Cardiac fibroblast (primary cell): ENCODE measurements around the gene KCNC3.

Experiments
- DNase-seq, 2 donors: peaks; one replicate each; pipeline versions ENCODE4 v3.0.0 to v3.0.0-alpha.2; 2010; ENCODE audit warnings: low read depth in 2 of 2
- H3K4me3 ChIP-seq, 2 donors: replicated peaks in 1 of 2; 1 replicate in 1 of 2; 2 replicates in 1 of 2; pipeline ENCODE4 v1.5.1; 2011; ENCODE audit warnings: low read depth in 2 of 2, low read length in 2 of 2, mild to moderate bottlenecking in 2 of 2, moderate library complexity in 1 of 2
- TF ChIP-seq, protein P1 (sequence below): IDR thresholded peaks from one replicate; pipeline ENCODE4 v1.5.1; 2011; ENCODE audit warnings: low read depth, mild to moderate bottlenecking, low read length, inconsistent platforms

The KCNC3 gene

DNA sequence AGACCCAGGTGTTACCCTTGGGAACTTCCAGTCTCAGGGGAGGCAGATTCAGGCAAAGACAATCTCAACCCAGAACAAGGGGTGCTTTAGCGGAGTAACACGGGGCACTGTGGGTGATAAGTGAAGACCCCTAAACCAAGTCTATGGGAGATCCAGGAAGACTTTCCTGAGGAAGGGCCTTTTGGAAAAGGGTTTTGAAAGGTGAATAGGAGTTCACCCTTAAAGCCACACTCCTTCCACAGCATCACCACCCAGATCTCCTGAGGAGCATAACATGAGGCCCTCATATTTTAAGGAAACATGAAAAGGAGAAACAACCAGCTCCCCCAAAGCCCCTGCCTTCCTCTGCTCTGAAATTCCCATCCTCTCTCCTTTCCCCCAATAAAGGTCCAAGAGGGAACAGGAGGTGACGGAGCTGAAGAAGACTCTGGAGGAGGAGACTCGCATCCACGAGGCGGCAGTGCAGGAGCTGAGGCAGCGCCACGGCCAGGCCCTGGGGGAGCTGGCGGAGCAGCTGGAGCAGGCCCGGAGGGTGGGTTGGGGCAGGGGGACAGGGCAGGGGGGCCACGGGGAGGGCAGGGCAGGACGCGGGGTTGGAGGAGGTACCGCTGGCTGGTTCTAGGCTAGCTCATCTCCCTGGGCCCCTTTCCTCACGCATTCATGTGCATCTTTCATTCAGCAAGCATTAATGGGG, 52.7 kb downstream of the KCNC3 start:
- no peak for DNase-seq
- H3K4me3 ChIP-seq, result no peak overlapping the region
- TF ChIP-seq, protein P1, sequence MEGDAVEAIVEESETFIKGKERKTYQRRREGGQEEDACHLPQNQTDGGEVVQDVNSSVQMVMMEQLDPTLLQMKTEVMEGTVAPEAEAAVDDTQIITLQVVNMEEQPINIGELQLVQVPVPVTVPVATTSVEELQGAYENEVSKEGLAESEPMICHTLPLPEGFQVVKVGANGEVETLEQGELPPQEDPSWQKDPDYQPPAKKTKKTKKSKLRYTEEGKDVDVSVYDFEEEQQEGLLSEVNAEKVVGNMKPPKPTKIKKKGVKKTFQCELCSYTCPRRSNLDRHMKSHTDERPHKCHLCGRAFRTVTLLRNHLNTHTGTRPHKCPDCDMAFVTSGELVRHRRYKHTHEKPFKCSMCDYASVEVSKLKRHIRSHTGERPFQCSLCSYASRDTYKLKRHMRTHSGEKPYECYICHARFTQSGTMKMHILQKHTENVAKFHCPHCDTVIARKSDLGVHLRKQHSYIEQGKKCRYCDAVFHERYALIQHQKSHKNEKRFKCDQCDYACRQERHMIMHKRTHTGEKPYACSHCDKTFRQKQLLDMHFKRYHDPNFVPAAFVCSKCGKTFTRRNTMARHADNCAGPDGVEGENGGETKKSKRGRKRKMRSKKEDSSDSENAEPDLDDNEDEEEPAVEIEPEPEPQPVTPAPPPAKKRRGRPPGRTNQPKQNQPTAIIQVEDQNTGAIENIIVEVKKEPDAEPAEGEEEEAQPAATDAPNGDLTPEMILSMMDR, result no peak

DNA sequence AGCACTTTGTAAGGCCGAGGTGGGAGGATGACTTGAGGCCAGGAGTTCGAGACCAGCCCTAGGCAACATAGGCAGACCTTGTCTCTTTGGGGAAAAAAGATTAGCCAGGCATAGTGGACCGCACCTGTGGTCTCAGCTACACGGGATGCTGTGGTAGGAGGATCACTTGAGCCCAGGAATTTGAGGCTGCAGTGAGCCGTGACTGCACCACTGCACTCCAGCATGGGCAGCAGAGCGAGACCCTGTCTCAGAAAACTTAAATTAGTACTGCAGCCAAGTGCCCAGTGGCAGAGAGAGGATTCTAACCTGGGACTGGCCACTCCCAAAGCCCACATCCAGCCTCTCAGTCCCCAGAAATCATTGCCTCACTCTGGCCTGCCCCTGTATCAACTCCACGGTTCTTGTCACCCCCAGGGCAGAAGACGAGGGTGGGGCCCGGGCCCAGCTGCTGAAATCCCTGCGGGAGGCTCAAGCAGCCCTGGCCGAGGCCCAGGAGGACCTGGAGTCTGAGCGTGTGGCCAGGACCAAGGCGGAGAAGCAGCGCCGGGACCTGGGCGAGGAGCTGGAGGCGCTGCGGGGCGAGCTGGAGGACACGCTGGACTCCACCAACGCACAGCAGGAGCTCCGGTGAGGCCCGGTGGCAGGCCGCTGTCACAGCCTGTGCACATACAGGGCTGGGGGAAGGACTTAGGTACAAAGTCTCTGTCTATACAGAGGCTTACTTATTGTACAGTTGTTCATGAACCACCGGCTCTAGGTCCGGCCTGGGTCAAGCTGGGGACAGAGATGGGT, 53.4 kb downstream of the KCNC3 start:
- no peak overlapping the region for H3K4me3 ChIP-seq
- TF ChIP-seq, protein P1, result no peak
- no peak for DNase-seq

DNA sequence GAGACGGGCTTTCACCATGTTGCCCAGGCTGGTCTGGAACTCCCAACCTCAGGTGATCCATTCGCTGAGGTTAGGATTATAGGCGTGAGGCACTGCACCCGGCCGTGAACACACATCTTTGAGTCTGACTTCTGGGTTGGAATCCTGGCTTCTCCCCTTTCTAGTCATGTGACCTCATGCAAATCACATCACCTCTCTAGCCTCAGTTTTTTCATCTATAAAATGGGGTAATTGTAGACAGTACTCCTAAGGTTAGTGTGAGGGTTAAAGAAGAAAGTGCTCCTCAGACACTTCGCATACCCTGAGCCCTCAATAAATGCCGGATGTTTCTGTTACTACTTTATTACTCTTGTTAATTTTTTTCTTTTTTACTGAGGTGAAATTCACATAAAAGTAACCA, 55.4 kb downstream of the KCNC3 start:
- DNase-seq, result no peak
- TF ChIP-seq, protein P1, result no peak
- no peak overlapping the region for H3K4me3 ChIP-seq

DNA sequence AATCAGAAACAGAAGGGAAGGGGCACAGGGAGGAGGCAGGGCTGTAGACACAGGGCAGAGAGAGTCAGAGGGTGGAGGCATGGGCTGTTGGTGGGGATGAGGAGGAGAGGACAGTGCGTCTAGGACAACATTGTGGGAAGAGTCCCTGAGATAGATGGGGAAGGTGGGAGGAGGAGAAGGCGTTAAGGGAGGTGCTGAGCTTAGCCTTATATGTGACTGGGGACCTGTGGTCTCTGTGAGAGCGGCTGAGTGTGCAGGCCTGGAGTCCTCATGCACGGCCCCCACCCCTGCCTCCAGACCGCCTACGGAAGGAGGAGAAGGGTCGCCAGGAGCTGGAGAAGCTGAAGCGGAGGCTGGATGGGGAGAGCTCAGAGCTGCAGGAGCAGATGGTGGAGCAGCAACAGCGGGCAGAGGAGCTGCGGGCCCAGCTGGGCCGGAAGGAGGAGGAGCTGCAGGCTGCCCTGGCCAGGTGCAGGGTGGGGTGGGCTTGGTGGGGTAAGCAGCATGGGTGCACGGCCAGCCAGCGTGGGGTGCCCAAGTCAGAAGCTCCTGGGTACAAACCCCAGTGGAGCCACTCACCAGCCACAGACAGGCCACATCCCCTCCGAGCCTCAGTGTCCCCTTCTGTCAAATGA, 56.8 kb downstream of the KCNC3 start:
- DNase-seq, result no peak
- no peak overlapping the region for H3K4me3 ChIP-seq
- TF ChIP-seq, protein P1, result no peak

DNA sequence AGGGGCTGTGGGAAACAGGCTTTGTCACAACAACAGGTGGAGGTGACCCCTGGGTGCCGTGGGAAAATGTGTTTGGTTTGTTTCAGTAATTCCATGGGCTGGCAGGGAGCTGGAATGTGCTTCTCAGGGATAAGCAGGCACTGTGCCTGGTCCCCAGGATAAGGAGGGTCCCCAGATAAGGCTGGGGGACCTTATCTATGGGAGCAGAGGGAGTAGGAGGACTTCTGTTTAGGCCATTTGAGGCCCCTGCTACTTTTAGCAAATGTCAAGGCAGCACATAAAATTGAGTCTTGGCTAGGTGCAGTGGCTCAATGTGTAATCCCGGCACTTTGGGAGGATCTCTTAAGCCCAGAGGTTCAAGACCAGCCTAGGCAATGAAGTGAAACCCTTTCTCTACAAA, 59.5 kb downstream of the KCNC3 start:
- H3K4me3 ChIP-seq, result no peak overlapping the region
- DNase-seq, result no peak
- TF ChIP-seq, protein P1, result no peak

DNA sequence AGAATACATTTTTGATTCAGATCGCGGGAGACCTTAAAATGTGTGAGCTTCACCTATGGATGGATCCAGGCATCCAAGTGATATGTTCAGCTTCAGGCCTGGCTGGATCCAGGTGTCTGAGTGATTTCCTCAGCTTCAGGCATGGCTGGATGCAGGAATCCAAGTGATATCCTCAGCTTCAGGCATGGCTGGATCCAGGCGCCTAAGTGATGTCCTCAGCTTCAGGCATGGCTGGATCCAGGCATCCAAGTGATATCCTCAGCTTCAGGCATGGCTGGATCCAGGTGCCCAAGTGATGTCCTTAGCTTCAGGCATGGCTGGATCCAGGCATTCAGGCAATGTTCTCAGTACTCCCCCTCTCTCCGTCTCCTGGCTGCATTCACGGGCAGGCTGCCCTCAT, 60.7 kb downstream of the KCNC3 start:
- H3K4me3 ChIP-seq, result no peak overlapping the region
- no peak for DNase-seq
- TF ChIP-seq, protein P1, result no peak
